Stimulated activated CD4-positive, alpha-beta T cell treated with anti-CD3 and anti-CD28 coated beads, Interleukin-15, amount 100 ng/mL, for 24 hours (primary cell): Measurements from ENCODE around the gene LDLRAD4.

ENCODE experiments used
- DNase-seq: peaks from one replicate; pipeline ENCODE4 v3.0.0-alpha.2; 2020

Gene LDLRAD4

GRCh38 chr18:13612196-13612997, 393.8 kb downstream of the LDLRAD4 start:
- DNase-seq, result peak; percentile 83

DNA sequence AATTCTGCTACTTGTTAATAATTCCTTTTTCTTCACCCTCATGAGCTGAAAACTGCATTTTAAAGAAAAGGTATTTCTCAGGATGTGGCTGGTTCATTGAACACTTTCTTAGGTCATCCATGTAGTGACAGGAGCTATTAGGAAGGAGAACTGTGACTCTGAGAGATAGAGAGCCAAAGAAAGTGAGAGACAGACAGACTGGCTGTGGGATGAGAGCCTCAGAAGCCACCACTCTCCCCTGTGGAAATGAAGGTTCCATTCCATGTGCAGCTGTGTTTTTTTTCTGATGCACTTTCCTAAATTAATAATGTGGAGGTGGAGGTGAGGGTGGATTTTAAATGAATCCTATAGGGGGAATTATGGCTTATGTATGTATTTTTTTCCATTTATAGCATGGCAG, 394.5 kb downstream of the LDLRAD4 start:
- DNase-seq, result no peak

DNA sequence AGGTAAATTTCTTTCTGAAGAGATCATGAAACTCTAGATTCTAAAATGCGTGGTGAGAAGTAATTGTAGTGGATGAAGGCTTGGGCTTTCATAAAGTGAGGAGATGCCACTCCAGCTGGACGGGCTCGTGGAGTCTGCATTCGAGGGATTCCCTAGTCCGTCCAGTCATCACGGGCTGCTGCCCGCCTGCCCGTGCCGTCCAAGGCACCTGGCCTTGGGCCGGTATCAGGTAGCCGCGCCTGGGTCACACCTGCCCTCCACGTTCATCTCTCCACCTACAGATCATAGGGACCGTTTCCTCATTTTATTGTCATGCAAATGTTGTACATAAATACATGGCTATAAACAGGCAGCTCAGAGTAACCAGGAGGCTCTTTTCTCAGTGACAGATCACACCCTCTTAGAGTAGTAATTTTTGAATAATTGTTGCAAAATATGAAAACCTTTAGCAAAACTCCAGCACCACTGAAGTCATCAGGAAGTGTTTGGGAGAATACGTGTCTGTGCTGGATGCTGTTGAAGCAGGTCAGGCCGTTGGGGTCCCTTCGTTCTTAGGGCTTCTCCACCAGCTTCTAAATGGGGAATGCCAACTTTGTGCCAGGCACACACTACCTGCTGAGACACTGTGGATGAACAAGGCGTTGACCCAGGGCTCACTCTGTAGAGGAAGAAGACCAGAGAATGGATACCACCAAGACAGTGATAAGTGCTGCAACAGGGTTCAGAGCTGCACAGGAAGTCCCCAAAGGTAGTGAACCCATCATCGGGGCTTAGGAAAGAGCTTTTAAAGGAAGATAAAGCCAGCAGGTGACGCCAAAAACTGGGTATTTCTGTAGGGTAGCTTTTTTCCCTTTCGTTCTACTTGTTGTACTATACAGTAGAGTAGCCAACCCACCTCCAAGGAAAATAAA, 395.3 kb downstream of the LDLRAD4 start:
- no peak for DNase-seq

- DNase-seq, result peak; percentile 31
These were observed 396.2 kb downstream of the LDLRAD4 start for GRCh38 chr18:13614641-13615288.

- peak; percentile 34 for DNase-seq
These were observed 396.9 kb downstream of the LDLRAD4 start for GRCh38 chr18:13615432-13615861.

- DNase-seq, result peak; percentile 31
These were observed 397.5 kb downstream of the LDLRAD4 start for GRCh38 chr18:13616041-13616440.

DNA sequence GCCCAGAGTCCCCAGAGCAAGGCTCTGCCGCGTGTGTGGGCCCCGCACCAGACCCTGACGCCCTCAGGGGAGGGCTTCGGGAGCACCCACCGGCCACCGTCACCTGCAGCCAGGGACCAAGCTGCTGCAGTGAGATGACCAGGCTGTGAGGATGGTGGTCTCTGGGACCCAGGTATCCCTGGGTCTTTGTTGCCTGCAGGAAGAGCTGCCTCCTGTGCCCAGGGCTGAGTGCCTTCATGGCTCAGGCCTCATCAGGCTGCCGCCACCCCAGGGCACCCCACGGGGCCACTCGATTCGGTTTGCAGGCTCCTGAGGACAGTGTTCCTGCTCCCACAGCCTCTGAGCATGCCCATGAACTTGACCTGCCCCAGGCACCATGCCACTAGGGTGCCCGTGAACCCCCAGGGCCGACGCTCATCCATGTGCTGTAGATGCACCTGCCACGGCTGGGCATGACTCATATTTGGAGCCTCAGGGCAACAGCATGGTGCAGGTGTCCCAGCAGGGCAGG, 398.0 kb downstream of the LDLRAD4 start:
- no peak for DNase-seq

- DNase-seq, result no peak
These were observed 399.4 kb downstream of the LDLRAD4 start for GRCh38 chr18:13617826-13618515.

GRCh38 chr18:13618760-13619438, 400.3 kb downstream of the LDLRAD4 start:
- no peak for DNase-seq

- DNase-seq, result no peak
These were observed 401.1 kb downstream of the LDLRAD4 start for GRCh38 chr18:13619505-13620205.

- no peak for DNase-seq
These were observed 401.7 kb downstream of the LDLRAD4 start for GRCh38 chr18:13620206-13620672.

- no peak for DNase-seq
These were observed 402.4 kb downstream of the LDLRAD4 start for GRCh38 chr18:13620818-13621445.

GRCh38 chr18:13621446-13621849, 402.9 kb downstream of the LDLRAD4 start:
- no peak for DNase-seq

DNA sequence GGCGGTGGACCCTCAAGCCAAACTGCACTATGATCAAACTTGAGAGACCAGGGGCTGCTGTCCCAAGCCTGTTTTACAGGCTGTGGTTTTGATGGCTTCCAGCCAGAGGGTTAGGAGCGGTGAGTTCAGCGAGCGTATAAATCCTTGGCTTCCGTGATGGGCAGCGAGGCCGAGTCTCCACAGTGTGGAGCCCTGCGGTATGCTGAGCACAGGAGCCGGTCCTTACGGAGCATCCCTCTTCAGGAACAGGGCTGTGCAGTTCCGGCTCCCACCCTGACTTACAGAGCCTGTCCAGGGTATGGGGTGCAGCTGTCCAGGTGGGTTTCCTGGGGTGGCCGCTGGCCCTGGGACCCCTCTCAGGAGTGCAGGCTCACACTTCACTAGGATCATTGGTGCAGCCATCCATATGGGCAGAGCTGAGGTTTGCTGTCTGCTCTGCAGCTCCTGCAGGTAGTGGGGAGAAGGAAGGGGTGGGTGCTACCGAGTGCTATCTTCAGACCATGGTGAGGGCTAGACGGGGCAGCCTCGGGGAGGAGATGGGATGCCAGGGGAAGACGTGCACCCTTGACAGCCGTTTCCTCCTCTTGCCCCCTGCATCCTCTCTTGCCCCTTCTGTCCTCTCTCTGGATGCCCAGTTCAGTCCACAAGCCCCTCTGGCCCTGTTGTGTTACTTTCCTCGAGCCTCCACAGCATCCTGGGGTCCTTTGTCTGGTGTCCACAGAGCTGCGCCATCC, 403.5 kb downstream of the LDLRAD4 start:
- DNase-seq, result no peak

GRCh38 chr18:13622751-13623150, 404.2 kb downstream of the LDLRAD4 start:
- no peak for DNase-seq

- DNase-seq, result no peak
These were observed 404.8 kb downstream of the LDLRAD4 start for GRCh38 chr18:13623348-13623747.

DNA sequence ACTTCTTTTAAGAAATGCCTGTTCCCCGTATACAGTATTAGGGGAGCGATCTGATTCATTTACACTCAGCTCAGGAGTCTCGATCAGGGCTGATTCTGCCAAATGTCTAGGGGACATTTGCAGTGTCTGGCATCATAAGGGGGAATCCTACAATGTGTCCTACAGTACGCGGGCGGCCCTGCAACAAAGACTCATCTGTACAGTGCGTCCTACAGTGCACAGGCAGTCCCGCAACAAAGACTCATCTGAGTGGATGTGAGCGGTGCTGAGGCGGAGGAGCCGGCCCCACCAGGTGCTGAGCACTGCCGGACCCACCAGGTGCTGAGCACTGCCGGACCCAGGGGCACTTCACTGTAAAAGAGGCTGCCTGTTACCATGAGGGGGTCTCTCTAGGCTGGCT, 405.3 kb downstream of the LDLRAD4 start:
- DNase-seq, result no peak

DNA sequence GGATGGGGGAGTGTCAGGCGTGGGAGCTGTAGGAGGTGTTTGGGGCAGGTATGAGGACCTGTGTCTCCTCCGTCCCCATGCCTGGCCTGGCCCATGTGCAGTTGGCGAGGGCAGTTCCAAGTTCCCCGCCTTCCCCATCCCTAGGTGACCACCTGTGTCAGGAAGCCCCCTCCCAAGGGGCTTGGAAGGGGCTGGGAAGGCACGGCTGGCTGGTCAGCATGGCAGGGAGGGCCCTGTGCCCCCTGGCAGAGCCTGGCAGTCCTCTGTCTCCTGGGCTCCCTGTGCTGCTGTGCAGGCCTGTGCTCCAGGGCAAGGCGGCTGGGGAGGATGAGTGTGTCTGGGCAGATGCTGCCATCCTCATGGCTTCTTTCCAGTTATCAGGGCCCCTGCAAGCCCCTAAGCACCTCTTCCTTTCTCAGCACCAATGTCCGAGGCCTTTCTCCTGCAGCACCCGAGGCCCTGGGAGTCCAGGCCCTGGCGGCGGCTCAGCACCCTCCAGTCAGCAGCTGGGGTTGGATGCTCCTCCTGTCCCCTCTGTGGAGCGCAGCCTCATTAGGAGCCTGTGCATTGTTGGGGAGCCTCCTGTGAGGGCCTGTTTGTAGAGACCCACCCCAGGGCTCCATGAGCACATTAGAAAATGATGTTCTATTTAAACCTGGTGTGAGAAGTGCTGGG, 406.1 kb downstream of the LDLRAD4 start:
- DNase-seq, result no peak

DNA sequence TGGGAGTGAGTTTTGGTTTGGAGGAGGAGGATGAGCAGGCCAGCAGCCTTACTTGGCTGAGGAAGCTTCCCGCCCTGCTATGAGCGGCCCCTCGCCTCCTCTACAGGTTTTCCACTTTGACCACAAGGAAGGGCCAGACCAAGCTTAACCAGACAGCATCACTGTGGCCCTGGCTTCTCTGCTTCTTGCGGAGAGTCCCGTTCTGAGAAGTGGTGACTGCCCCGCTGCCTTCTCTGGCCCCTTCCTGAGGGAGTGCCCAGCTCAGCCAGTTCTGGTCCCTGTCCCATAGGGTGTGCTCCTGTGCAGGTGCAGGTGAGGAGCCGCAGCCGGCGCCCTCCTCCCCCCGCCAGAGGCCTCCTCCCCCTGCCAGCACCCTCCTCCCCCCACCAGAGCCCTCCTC, 406.8 kb downstream of the LDLRAD4 start:
- no peak for DNase-seq
